ENCODE results near the gene FCRL5. TPM values are rescaled to one million over a fixed set of nuclear protein-coding genes. Genes with fewer than 3 reads are reported as not detected.
A peak's percentile ranks its signal among the peaks of the same experiment; 100 is the strongest.
"Not testable (repeated sequence)": the region's sequence is repeated elsewhere in the genome, so short reads cannot be mapped to it uniquely, and the experiment has no call there.

FCRL5 gene
- total RNA-seq, 1 donor from 2014 or later, result not detected

DNA sequence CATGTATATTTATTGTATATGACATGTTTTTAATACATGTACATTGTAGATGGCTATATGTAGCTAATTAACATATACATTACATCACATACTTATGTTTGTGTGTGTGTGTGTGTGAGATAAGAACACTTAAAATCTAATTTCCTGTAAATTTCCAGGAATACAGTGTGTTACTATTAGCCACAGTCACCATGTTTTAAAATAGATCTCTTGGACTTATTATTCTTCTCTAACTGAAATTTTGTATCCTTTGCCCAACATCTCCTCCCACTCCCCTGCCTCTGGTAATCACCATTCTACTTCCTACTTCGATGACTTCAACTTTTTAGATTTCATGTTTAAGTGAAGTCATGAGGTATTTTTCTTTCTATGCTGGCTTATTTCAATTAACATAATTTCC, 64.8 kb downstream of the FCRL5 start:
- no peak for DNase-seq (ENCODE audit: low read depth)

DNA sequence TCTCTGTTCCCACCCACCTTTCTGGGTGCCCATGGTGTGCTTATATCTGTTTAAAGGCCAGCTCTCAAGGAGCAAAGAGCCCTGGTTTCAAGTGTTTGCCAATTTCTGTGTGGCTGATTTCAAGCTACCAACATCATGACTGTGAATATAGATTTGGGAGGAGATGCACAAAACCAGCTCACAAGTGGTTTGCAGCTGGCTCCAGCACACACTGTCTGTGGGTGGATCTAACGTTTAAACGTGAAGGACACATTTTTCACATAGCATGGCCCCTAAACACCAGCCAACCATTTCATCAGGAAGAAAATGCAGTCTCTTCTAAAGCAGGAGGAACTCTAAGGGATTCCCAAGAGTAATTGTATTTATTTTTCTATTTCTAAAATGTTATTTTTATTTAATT, 65.2 kb downstream of the FCRL5 start:
- no peak for DNase-seq (ENCODE audit: low read depth)

DNA sequence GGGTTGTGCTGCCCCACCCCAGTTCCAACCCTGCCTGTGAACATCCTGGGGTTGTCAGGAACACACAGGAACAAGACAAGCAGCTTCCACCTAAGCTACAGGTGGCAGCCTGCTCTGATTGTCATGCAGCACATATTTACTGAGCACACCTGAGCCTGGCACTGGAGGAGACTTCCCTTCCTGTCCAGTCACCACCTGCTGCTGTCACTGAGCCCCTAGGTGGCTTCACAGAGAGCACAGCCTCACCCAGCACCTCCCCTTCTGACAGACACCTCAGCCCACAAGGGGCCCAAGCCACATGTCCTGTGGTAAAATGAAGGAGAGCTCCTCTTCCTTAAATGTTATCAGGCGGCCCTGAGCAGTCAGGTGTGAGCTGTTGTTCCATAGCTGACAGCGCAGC, 65.9 kb downstream of the FCRL5 start:
- not testable (repeated sequence) for DNase-seq (ENCODE audit: low read depth)

DNA sequence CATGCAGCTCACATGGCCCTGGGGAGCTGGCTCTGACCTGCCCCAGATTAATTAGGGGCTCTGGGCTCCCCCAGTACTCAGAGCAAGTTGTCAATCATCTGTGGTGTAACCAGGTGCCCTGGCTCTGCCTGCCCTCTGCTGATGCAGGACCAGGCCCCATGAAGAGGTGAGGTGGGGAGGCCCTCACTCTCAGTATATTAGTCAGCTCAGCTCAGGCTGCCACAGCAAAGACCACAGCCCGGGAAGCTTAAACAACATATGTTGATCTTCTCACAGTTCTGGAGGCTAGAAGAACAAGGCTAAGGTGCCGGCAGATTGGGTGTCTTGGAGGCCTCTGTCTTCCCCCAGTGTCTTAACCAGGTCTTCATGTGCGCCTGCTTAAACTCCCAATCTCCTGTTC, 66.5 kb downstream of the FCRL5 start:
- DNase-seq (ENCODE audit: low read depth), result no peak

- DNase-seq (ENCODE audit: low read depth), result no peak
Observed at GRCh38 chr1:157484573-157484972, 67.7 kb downstream of the FCRL5 start.

GRCh38 chr1:157483635-157484034, 68.7 kb downstream of the FCRL5 start:
- no peak for DNase-seq (ENCODE audit: low read depth)

GRCh38 chr1:157482717-157483116, 69.6 kb downstream of the FCRL5 start:
- no peak for DNase-seq (ENCODE audit: low read depth)

- DNase-seq (ENCODE audit: low read depth), result no peak
Observed at GRCh38 chr1:157482174-157482573, 70.1 kb downstream of the FCRL5 start.

DNA sequence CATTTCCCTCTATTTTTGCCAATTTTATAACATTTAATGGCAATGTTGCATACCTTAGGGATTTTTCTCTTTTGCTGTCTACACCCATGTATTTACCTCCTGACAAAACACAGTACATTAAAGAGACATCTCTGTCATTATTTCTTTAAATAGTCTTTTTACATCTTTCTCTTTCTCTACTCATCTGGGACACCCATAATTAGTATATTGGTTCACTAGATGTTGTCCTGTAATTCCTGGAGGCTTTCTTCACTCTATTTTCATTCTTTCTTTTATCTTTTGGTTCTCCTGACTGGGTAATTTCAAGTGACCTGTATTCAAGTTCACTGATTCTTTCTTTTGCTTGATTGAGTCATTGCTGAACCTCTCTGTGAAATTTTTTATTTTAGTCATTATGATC, 74.3 kb downstream of the FCRL5 start:
- DNase-seq (ENCODE audit: low read depth), result no peak

DNA sequence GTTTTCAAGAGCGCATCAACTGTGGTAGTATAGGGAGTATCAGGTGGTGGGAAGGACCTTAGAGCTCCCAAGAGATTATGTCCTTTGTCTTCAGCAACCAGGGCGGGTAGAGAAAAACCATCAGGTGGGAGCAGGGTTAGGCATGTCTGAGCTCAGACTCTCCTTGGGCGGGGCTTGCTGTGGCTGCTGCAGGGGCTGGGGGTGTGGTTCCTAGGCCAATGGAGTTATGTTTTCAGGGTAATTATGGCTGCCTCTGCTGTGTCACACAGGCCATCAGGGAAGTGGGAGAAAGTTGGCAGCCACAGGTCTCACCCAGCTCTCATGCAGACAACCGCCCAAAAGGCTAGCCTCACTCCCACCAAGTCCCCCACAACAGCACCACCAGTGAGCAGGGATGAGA, 74.9 kb downstream of the FCRL5 start:
- DNase-seq (ENCODE audit: low read depth), result no peak

- DNase-seq (ENCODE audit: low read depth), result no peak
Observed at GRCh38 chr1:157472959-157473358, 79.4 kb downstream of the FCRL5 start.

GRCh38 chr1:157472056-157472701, 80.1 kb downstream of the FCRL5 start:
- DNase-seq (ENCODE audit: low read depth), result peak; percentile 11

DNA sequence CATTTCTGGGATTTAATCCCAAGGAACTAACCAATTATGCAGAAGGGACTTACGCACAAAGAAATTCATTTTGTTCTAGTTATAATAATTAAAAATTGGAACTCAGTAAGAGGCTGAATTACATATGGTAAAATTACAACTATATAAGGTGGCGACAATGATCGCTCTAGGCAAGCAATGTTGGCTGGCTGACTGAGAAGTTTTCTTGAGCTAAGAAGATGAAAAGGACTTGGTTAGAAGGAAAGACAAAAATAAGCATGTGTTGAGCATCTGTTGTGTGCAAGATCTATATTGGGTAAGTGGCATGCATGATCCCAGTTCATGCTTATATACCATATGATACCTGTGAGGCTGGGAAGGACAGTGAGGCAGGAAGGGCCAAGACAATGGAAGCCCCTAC, 80.8 kb downstream of the FCRL5 start:
- no peak for DNase-seq (ENCODE audit: low read depth)

- no peak for DNase-seq (ENCODE audit: low read depth)
Observed at GRCh38 chr1:157469752-157470675, 82.3 kb downstream of the FCRL5 start.

- DNase-seq (ENCODE audit: low read depth), result no peak
Observed at GRCh38 chr1:157469300-157469699, 83.0 kb downstream of the FCRL5 start.

DNA sequence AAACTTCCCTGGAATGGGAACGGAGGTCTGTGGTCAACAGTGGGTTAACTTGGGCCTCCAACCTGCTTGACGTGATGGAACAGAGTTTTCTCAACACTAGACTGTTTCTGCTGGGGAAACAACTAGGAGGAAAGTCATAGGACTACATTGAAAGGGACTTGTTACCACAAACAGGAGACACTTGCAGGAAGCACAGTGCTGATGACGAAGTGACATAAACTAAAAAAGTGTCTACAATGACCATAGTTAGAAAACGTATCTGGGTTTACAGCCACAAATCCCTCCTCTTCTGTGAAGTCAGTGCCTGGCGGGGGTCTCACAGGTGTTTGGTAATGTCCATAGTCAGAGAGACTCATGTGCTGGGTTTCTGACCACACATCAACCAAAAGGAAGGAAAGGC, 86.3 kb downstream of the FCRL5 start:
- no peak for DNase-seq (ENCODE audit: low read depth)

Other genes starting within 250 kb of the FCRL5 start
- gene FCRL4, start 45.6 kb upstream of the FCRL5 start, total RNA-seq, result not detected in 2 replicates
- not detected in 2 replicates for gene FCRL3, start 148.3 kb upstream of the FCRL5 start, total RNA-seq
- gene FCRL2, start 224.6 kb upstream of the FCRL5 start, total RNA-seq, result not detected in 2 replicates